HG03025 (cell line): ENCODE data around the gene DDX10.

Experiments used
- ATAC-seq: cut with Tn5 transposase; IDR thresholded peaks from one replicate; pipeline ENCODE4 v1.9.1; 2021; ENCODE audit warnings: mild to moderate bottlenecking, moderate library complexity; ENCODE audit not compliant: unreplicated experiment, low FRiP score

Gene DDX10

DNA sequence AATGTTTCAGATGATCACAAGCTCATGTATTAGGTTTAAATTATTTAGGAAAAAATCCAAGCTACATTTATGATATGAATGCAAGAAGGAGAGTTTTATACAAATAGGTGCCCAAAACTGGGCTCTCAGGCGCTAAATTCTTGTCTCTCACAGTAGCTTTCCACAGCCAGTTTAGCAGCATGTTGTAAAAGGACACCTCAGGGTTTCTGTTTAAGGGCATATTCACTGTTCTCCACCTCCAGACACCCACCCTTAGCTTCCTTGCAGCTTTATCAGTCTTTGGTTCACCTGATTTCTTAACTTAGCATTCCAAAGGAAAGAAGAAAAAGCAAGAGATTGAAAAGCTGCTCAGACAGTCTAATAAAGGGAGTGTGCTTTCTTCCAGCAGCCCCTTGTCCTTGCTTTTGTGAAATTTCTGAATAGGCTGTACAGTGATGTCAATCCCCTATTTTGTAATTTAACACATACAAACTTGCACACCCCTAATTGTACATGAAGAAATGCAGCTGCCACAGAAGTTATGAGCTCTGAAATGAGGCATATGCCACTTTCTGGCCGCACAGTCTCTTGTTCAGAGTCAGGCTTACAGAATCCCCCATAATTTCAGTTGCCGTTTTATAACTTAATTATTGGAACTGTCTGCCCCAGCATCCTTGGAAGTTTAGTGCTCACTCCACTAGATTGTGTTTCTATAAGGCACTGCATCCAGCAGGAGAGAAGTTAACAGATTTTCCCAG is 262.1 kb downstream of the DDX10 start:
- ATAC-seq, result no peak

DNA sequence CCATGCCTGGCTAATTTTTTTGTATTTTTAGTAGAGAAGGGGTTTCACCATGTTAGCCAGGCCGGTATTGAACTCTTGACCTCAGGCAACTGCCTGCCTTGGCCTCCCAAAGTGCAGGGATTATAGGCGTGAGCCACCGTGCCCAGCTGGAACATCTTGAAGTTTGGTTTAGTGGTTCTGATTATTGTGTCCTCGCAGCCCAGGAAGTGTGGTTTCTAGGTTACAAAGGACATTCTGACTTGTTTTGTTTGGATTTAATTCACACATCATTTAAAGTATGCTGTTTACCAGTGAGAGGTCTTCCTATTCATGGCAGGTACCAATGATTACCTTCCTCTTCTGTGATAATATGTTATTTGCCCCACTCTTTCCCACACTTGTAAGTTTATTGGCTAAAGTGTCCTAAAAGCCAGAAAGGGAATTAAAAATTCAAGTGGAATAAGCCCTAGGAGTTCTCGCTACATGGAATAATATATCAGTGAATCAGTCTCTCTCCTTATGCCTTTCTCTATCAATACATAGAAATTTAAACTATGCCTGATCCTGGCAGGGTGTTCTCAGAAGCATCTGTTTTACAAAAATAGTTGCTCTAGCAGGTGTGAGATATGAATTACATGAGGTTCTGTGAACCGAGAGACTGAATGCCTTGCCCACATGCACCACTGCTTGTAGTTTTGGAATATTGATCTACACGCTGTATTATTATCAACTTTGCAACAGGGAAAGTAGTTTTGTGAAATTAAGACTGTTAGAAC is 263.1 kb downstream of the DDX10 start:
- no peak for ATAC-seq

- no peak for ATAC-seq
Observed at GRCh38 chr11:108929241-108929640, 264.4 kb downstream of the DDX10 start.

- ATAC-seq, result no peak
Observed at GRCh38 chr11:108931168-108931567, 266.3 kb downstream of the DDX10 start.

DNA sequence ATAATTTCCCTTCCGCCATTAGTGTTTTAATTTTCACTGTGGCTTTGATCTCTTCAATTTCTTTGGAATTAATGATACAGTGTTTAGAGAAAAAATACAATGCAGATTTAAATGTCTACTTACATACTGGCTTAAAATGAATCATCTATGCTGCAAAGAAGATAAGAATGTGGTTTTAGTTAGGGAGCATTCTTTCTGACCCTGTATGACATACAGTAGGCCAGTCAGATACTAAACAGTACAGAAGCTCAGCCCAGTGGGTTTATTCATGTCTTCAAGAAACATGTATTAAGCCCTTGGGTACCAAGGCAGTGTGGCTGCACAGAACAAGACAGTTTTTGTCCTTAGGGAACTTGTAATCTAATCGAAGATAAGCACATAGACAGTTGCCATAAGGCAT is 268.8 kb downstream of the DDX10 start:
- no peak for ATAC-seq

DNA sequence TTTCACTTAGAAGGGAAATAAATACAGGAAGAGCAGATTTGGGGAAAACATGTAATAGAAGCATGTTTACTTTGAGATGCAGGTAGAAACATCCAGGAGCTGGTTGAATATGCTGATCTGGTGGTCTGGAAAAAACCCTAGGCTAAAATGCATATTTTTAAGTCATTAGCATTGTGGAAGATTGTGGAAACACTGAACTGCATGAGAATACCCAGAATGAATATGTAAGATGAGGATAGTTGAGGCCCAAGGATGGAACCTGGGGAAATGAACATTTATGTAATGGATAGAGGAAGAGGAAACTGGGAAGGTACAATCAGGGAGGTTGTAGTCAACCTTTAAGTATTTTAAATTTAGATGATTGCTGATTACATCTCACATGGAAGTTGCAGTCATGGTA is 269.4 kb downstream of the DDX10 start:
- no peak for ATAC-seq

DNA sequence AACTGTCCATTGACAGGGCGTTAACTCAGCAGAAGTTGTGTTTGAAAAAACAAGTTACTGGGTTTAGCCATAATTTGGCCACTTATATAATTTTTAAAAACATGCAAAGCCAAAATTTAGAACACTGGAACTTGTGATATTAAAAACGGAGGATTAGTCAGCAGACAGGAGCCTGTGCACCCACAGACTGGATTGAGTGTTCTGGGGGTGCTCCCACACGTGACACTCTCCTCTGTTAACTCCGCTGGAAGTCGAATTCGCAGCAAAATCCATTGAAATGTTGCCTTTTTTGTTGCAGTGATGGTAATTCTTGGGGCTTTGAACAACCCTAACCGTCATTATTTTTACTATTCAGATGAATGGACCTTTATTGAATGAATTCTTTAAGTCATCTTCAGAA is 269.8 kb downstream of the DDX10 start:
- no peak for ATAC-seq

DNA sequence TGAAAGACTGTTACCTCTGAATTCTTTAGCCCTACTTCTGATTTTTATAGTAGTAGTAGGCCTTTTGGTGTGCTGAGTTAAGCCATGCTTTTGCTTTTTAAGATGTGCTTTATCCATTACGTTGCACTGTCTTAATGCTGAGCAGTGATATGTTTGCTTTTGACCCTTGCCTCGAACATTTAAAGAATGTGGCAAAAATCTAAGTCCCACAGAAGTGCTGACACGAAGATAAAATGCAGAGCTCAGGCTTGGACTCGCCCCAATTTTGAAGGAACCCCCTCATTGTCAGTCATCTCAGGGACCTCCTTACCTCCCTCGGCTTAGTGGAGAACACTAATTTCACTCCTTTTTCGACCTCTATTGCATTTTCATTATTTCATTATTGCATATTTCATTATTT is 272.9 kb downstream of the DDX10 start:
- no peak for ATAC-seq

- ATAC-seq, result no peak
Observed at GRCh38 chr11:108938604-108939003, 273.7 kb downstream of the DDX10 start.

DNA sequence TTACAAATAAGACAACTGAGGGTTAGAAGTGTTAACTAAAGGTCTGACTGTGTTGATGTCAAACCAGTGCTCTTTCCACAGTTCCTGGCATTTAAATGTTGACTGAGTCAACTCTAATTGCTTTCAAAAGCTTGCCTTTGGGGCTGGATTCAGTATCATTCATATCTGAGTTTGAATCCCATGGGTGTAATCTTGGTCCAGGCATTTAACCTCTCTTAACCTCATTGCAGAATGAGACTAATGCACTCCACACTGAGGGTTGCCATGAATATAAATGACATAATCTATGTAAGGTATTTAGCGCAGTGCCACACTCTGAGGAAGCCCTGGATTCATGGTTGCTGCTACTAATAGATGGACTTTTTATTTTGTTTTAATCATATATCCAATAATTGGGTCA is 274.3 kb downstream of the DDX10 start:
- no peak for ATAC-seq

GRCh38 chr11:108943853-108944252 is 279.0 kb downstream of the DDX10 start:
- ATAC-seq, result no peak

GRCh38 chr11:108944471-108945178 is 279.8 kb downstream of the DDX10 start:
- no peak for ATAC-seq

DNA sequence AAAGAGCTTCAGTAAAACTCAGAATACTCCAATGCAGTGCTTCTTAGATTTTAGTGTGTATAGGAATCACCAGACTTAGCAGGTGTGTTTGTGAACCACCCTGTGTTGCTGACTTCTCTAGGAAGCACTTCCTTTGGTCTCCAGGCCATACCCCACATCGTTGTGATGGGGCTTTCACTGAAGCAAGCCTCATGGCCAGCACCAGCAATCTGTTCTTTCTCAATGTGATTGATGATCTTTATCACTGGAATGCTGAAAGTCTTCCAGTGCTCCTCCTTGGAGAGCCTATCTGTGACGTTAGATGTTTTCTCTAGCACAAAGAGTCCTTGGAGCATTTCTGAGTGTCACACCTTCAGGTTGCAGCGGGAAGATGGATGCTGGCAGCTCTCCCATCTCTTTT is 280.5 kb downstream of the DDX10 start:
- ATAC-seq, result no peak

- no peak for ATAC-seq
Observed at GRCh38 chr11:108947654-108948570, 283.0 kb downstream of the DDX10 start.

DNA sequence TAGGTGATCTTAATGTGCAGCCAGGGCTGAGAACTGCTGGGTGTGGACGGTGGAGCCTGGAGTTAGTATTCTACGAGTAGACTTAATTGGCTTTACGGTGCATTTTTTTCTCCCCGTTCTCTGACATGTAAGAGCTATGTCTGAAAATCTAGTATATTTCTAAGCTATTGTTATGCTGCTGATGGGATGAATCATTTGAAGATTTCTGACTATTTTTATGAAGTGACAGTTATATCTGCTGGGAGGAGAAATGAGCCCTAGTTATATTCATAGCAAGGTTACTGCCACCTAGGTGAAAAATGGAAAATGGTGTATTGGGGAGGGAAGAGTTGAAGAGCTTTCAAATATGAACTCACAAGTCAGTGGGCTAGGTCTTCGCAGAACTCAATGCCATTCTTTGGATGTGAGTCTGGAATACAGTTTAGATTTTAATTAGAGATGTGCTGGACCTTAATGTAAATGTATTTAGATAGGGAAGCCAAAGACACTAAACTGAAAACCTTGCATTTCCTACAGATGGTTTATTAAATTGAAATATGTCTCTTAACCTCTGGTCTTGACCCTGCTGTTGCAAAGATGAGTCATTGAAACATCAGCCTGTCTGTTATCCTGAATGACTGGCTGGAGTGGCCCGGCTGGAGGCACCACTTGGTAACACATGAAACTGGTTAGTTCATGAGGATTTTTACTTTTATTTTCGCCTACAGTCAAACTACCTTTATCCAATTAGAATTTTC is 293.7 kb downstream of the DDX10 start:
- no peak for ATAC-seq

- ATAC-seq, result no peak
Observed at GRCh38 chr11:108959105-108959761, 294.4 kb downstream of the DDX10 start.

GRCh38 chr11:108959874-108960273 is 295.0 kb downstream of the DDX10 start:
- ATAC-seq, result no peak

DNA sequence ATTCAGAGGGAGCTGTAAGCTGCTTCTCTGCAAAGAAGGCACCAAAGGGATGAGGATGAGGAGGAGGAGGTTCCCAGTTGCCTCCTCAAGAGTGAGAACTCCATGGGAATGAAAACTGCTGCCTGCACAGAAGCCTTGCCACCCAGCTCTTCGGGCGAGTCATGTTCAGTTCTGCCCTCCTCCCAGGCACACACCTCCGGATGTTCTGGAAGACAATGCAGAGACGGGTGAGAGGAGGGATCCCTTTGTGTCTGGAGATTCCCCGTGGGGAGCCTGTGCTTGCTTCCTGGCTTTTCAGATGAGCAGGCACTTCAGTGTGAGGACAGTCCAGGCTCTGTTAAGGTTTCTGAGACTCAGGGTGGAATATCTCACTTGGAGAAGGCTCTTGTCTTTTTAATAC is 295.6 kb downstream of the DDX10 start:
- ATAC-seq, result no peak

DNA sequence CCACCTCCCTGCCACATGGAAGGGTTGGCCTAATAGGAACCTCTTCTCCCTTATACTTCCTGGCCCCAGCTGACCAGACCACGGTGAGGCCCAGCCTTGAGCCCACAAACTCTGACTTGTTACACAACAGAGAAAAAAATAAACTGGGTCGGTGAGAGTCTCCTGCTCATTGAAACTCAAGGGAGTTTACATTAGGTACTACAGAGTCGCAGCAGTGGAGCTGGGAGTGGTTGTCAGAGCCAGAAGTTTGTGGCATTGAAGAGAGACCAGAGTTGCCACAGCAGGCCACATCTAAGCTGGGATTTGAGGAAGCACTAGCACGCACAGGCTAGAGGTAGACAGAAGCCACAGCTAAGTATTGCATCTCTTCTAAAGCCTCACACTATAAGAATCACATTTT is 296.2 kb downstream of the DDX10 start:
- no peak for ATAC-seq
